HTR-8/SVneo (cell line): ENCODE data around the gene KLHL22.

Experiments used
- DNase-seq: peaks from one replicate; pipeline ENCODE4 v3.0.0; 2011; ENCODE audit warnings: low spot score, mixed read lengths; ENCODE audit not compliant: insufficient read length
- FAIRE-seq: peaks from 2 replicates; lab custom pipeline; 2011; peaks lifted over from hg19 to GRCh38; lab: Jason Lieb, UNC

Gene KLHL22

DNA sequence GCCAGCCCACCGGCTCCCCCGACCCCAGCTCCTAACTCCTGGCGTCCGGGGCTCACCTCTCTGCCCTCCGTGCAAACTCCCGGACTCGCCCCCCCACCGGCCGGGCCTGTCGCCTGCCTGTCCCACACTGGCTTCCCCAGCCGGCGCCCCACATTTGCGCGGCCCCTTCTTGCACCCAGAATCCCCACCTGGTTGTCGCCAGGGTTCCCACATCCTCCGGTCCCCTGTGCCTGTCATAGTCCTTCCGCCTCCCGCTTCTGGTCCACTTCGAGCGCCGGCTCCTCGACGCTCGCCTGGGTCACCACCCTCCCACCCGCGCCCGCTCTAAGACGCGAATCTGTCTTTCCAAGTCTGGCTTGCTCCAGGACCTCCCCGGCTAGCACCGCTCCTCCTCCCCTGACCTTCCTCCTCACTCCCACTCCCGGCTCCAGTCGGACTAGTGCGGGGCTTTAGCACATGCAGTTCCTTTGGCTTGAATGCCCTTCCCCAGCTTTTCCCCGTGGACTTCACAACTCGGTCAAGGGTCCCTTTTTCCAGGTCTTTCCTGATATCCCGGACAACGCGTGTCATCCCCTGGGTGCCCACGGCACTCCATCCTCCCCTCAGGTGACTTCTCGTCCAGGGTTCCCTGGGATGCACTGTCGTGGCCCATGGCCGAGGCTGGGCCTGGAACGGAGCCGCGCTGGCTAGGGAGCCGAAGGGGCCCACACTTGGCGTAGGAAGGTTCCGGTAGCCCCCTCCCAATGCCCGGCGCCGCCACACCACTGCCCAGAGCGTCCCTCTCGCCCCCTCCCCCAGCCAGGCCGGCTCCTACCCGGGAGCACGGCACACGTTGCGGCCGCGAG, 58.6 kb downstream of the KLHL22 start:
- no peak for FAIRE-seq
- no peak for DNase-seq

DNA sequence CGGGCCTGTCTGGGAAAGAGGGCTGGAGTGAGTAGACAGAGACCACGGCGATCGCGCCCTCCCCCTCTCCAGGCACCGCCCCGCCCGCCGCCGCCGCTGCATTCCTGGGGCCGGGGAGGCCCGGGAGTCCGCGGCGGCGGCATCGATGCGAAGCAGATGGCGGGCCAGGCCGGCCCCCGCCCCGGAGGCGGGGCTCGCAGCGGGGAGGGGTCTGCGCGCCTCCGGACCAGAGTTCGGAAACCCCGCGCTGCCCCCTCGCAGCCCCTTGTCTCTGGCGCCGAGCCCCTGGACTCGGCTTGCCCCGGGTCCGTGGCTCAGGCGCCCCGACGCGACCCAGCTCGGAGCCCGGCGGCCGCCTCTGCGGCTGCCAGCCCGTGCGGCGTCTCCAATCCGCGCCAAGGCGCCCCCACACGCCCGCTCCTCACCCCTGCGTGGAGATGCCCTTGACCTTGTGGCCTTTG, 59.3 kb downstream of the KLHL22 start:
- no peak for FAIRE-seq
- DNase-seq = no peak

DNA sequence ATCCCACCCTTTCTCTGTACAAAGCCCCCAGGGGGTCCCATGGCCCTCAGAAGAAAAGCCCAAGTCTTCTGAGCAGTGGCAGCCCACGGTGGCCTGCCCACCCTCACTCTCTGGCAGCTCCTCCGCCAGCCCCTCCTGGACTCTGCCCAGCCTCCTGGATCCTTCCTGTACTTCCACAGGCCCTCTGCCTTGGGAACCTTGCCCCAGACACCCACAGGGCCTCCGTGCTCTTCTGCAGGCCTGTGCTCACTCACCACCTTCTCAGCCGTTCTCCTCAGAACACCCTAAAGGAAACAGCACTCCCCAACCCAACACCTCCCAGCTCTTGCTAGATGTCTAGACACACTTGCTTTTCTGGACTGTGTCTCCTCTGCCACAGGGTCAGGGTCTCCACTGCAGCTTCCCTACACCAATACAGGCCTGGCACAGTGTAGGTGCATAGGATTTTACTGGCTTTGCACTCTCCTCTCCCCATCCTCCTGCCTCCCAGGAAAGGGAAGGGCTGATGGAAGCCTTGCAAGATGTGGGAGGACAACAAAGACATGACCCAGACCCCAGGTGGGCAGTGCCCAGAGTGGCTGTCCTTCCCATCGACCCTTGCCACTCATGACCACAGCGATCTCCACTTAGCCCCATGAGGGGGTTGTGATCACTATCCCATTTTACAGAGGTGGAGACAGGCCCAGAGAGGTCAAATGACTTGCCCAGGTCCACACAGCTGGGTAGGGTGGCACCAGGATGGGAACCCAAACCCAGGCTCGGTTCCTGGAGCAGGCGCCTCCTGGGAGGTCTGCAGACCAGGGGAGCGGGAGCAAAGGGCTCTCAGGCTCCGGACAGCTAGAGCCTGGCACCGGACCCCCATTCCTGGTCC, 59.9 kb downstream of the KLHL22 start:
- FAIRE-seq (peak; percentile 49), DNase-seq (no peak)

DNA sequence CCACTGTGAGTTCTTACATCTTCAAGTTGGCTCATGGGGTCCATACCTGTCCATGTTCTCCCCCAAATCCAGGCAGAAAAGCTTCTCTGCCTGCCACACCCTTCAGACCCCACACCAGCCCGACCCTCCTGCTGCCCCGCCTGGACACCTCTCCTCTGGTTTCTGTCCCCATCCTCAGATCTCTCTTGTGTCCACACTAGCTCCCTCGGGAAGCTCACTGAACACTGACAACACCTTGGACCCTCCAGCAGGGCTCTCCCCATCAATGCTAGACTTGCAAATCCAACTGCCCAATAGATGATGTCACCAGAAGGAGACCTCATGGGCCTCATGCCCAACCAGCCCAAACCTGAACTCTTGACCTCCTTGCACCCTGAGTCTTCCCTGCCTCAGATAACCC, 60.8 kb downstream of the KLHL22 start:
- DNase-seq (no peak), FAIRE-seq (no peak)

DNA sequence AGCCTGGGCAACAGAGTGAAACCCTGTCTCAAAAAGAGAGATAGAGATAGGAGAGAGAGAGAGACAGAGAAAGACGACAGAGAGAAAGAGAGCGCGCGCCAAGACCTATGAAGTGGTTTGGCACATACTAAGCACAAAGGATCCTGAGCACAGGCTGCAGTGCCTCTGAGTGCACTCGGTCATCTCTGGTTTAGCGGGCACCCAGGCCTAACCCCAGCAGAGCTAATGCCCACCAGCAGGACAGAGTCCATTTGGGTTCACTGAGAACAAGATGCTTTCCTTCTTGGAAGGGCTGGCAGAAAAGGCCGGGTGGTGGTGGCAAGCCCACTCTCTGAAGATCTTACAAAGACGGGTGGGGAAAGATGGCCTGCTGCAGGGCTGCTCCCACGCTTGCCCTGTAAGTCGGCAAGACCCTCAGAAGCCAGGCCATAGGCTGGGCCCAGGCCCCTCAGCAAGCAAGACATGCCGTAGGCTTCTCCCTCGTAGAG, 61.3 kb downstream of the KLHL22 start:
- FAIRE-seq (no peak), DNase-seq (no peak)

DNA sequence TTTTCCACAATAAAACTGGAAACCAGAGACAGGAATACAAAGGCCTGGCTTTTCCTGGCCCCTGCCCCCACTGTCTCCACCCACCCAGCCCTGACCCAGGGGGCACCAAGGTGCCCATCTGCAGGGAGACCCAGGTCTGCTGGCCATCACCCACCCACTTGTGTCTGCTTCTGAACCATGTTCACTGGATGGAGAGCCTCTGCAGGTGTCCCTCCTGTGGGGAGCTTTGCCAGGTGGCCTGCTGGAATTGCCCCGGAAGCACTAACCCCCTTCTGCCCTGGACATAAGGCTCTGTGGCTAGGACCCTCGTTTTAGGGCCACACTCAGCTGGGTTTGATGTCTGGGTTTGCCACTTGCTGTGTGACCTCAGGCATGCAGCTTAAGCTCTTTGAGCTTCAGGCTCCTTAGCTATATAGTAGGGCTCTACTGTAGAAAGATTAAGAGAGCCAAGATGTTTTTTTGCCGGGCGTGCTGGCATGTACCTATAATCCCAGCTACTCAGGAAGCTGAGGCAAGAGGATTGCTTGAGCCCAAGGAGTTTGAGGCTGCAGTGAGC, 61.8 kb downstream of the KLHL22 start:
- no peak for FAIRE-seq
- no peak for DNase-seq

DNA sequence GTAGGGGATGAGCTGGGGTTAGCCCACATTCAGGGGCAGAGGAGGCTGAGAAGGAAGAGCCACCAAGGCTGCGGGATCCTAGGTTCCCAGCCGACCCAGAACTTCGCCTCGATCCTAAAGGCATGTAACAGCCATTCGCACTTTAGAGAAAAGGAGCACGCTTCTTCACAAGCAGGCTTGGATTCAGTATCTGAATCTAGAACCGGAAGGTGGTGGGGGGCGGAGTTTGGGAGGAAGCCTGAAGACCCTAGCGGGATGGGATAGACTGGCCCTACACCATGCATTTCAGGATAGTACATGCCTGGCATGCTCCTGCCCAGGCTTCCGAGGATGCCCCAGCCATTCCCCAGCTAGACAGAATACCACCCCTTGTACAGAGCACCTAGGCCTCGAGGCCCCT, 62.4 kb downstream of the KLHL22 start:
- no peak for FAIRE-seq
- DNase-seq = no peak

DNA sequence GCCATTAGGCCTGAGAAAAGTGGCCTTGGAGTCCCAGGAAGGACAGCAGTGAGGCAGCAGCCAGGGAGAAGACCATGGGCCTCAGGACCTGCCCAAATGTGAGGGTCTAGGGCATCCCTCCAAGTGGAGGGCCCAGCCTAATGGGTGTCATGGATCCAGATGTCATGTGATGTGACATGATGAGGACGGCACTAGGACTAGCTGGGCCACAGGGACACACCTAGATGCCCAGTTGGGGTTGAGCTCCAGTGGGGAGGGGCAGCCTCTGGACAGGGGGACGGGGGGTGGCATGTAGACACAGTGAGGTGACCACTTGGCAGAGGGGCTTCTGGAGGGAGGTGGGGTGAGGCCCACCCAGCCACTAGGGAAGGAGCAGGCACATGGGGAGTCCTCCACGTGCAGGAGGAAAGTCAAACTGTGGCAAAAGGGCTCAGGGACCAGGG, 63.3 kb downstream of the KLHL22 start:
- no peak for FAIRE-seq
- DNase-seq = no peak

DNA sequence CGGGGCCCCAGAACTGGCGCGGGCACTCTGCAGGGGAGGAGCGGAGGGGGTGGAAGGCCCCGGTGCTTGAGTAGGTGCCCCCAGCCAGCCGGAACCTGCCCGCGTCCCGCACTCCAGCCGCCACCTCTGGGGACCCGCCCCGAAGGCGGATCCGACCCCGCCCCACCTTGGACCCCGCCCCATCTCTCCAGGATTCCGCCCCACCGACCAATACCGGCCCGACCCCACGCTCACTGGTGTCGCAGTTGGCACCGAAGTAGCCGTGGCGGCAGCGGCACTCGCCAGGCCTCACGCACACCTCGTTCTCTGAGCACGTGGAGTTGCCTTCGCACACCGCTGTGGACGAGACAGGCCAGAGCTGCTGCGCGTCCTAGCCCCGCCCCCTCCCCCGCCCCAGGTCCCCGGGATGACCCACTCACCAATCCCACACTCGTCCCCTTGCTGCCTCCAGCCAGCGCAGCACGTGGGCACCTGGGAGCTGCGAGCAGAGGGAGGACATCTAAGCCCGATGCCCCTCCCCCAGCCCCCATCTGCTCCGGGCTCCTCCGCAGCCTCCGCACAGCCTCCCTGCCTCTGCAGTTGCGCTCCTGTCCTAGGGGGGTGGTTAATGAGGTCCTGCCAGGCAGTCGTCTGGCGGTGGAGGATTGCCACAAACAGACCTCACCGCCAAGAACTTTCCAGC, 63.9 kb downstream of the KLHL22 start:
- no peak for FAIRE-seq

DNA sequence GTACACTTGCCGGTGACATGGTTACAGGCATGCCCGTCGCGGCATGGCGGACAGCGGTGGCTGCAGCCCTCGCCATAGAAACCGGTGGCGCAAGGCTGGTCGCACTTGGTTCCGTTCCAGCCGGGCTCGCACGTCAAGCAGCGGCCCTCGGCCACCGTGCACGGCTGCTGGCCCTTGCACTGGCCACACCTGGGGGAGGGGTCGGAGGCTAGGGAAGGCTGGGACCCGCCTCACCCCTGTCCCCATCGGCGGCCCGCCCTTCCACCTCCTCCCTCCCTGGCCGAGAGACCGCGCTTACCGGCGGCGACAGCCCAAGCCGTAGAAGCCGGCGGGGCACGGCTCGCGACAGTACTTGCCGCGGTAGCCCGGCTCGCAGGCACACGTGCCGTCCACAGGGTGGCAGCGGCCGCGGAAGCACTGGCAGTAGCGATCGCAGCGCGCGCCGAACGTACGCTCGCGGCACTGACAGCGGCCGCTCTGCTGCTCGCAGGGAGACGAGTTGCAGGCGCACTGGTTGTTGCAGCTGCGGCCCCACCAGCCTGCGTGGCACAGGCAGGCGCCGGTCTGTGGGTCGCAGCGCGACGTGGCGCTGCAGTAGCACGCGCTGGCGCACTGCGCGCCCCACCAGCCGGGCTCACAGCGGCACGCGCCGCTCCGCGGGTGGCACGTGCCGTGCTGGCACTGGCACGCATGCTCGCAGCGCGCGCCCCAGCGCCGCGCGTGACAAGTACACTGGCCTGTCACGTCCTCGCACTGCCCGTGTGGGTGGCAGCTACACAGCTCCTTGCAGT, 64.7 kb downstream of the KLHL22 start:
- DNase-seq (no peak), FAIRE-seq (no peak)

More for the DNA sequence above, 63.9 kb downstream of the KLHL22 start:
- DNase-seq = no peak

DNA sequence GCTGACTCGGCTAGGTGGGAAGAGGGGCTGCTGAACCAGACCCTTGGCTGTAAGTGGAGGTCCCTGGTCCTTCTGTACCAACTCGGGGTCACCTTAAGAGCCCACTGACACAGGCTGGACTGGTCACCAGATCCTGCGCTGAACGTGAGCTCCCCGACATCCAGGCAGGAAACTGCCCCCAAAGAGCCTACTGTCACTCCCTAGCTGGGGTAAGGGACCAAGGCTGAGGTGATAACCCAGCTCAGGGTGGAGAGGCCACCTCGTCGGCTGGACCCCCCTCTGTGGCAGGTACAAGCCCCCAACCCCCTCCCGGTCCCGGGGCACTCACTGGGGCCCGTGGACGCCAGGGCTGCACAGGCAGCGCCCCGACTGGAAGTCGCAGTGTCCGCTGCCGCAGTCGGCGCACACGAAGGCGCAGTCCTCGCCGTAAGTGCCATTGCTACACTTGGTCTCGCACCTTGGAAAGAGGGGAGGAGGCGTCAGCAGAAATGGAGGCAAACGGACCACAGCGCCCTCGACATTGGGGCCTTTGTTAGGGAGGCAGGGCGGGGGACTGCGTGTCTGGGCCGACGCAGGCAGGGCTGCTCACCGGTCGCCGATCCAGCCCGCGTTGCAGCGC, 65.4 kb downstream of the KLHL22 start:
- DNase-seq (no peak), FAIRE-seq (no peak)

DNA sequence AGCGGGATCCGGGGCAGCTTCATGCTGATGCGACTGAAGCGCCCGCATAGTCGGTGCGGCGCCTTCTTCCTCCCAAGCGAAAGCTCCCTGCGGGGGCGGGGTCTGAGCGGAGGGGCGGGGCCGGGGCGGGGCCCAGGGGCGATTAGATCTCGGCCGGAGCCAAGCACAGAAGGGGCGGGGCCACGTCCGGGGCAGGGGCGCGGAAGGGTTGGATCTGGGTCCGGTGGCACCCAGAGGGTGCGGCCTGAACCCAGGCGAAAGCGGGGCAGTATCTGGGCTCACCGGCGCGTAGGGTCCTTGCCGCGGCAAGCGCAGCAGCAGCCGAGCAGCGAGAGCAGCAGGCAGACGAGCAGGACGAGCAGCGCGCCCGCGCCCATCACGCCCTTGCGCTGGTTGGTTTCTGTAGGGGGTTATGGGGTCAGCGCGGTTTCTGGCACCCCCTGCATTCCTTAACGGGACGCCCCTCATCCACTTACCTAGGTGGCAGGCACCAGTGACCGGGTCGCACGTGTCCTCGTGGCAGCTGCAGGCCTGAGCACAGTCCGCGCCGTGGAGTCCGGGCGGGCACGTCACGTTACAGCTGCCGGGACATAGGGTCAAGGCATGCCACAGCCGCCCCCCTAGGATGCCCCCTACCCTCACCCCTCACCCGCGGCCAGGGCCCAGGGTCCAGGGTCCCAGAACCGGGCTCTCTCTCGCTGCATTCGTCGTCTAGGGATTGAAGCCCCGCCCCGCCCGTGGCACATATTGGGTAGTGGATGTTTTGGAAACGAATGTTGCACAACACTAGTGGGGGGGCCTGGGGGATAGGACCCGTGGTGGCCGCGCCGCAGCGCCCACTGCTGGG, 66.1 kb downstream of the KLHL22 start:
- FAIRE-seq = no peak

DNA sequence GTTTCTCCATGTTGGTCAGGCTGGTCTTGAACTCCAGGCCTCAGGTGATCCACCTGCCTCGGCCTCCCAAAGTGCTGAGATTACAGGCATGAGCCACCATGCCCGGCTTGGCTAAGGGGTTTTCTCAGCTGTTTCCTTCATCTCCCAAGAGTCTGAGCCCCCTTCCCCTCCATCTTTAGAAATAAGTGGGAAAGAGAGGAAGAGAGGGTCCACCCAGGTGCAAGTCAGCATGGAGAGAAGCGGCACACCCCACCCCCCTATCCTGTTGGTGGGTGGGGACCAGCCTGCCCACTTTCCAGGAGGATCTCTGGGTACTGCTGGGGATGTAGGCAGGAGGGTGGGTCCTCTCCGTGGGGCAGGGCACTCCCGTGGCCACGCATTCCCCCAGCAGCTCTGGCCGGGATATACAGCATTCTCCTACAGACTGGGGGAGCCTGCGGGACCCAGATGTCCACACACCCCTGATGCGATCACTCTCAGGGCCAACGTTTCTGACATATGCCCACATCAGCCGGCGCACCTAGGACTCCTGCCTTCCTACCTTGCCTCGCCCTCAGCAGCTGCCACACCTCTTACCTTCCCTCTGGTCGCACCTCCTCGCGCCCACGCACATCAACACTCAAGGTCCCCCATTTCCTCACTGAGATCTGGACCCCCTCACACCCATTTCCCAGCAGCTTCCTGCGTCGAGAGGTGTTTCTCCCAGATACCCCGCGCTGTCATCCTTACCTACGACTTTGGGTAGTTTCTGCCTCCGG, 66.9 kb downstream of the KLHL22 start:
- no peak for FAIRE-seq

More for the DNA sequence above, 66.1 kb downstream of the KLHL22 start:
- DNase-seq = no peak

DNA sequence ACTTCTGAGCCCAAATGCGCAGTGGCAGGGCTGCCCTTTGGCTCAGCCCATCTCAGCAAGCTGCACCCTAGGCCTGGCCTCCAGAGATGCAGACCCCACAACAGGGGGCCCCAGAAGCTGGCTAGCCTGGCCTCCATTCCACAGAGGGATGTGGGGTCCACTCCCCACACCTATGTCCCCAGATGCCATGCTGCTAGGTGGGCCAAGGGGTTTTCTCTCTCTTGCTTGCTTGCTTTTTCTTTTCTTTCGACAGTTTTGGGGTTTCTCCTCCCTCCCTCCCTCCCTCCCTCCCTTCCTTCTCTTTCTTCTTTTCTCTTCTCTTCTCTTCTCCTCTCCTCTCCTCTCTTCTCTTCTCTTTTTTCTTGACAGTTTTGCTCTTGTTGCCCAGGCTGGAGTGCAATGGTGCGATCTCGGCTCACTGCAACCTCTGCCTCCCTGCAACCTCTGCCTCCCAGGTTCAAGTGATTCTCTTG, 67.6 kb downstream of the KLHL22 start:
- DNase-seq (no peak), FAIRE-seq (no peak)

More for the DNA sequence above, 66.9 kb downstream of the KLHL22 start:
- DNase-seq = no peak

DNA sequence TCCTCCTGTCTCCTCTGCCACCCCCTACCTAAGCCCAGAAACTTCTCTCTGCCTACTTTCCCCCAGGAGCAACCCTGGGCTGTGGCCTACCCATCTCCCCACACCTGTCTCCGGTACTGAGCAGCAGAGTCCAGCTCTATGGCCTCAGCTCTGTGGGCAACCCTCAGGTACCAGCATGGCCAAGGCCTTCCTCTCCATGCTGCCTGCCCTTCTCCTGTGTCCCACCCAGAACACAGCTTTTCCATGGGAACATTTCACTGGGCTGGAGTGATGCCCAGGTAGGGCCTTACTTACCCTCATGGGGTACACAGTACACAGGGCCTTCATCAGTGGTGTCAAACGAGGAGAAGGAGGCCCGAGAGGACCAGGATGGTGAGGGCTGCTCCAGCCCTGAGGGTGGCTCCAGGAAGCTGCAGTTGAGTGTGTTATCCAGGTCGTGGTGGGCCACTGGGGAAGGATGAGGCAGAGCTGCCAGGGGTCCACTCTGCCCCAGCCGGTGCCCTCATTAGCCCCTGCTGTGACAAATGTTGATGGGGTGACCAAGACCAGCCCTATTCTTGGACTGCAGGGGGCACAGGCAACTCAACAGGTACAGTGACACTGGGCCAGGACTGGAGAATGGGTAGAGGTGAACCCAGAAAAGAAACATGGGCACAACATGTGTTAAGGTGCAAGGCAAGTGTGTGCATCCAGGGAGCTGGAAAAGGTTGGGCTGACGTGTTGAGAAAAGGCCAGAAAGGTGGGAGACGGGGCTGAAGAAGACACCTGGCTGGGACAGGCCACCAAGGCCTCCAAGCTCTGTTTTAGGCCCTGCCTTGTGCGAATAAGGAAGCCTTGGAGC, 68.3 kb downstream of the KLHL22 start:
- FAIRE-seq (no peak), DNase-seq (no peak)

DNA sequence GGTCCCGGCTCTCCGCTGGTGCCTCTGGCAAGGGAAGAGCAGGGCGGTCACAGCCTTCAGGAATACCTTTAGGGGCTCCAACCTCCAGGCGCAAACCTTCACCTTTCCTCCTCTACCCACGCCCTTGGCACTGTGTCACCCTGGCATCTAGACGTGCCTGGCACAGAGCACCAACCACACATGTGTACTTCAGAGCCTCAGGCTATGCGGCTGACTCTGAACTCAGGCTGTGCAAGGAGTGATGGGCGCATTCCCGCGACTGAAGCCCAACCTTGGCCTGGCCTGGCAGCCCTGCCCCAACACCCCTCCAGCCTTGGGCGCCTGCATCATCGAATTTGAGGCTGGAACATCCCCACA, 69.4 kb downstream of the KLHL22 start:
- DNase-seq (no peak), FAIRE-seq (no peak)
